ENCODE measurements around the gene EVA1C. TPM values are rescaled to one million over a fixed set of nuclear protein-coding genes. Genes with fewer than 3 reads are reported as not detected.

Gene EVA1C
- total RNA-seq, 1 experiment from 2014 or later = 0.98 TPM

- no peak overlapping the region for H3K4ac ChIP-seq (ENCODE audit: low read depth, low read length)
- no peak for TF ChIP-seq CTCF (conservative IDR thresholded peaks at IDR 0.05)
- WGBS (ENCODE audit: extremely low coverage, insufficient read length, low lambda C conversion rate) = no CpG with 5 or more reads among the region's 9 CpGs
Measured at GRCh38 chr21:32393677-32394001, 18.9 kb upstream of the EVA1C start.

More at GRCh38 chr21:32393677-32394001, 18.9 kb upstream of the EVA1C start:
- H4K8ac ChIP-seq (replicated peaks; ENCODE audit: insufficient read length, low read depth, low read length) = no peak overlapping the region
- Mint-ChIP-seq H3K9me3 (peaks cover 24% of the 10 kb centered on the region in 2 experiments), H3K4me1 (peaks cover 17 to 18% of the 10 kb centered on the region in 2 experiments), H3K36me3 (ENCODE audit: insufficient read depth in 1 of 3, low read depth in 3 of 3) (peaks cover 9 to 20% (median 18%) of the 10 kb centered on the region in 3 experiments), H3K4me3 (peak overlapping the region in 1 of 2 experiments; percentile 93; a peak in 1 of 5 replicates), H3K27me3 (ENCODE audit: low read depth) (peaks cover 54% of the 10 kb centered on the region), H3K27ac (no peak overlapping the region)
- no peak overlapping the region for H2BK15ac ChIP-seq (ENCODE audit: low read depth, low read length)
- no peak overlapping the region for H2BK5ac ChIP-seq (ENCODE audit: insufficient read length, low read length)
- no peak overlapping the region for H4K5ac ChIP-seq (ENCODE audit: insufficient read length, low read depth, low read length)
- H4K91ac ChIP-seq (ENCODE audit: insufficient read length, low read depth, low read length) = no peak overlapping the region
- H3K4me2 ChIP-seq (ENCODE audit: insufficient read depth, insufficient read length, low read length) = peak overlapping the region; percentile 99
- H3T11ph ChIP-seq (ENCODE audit: low read length) = no peak overlapping the region
- DNase-seq = no peak
- no peaks in the 10 kb centered on the region for H4K20me1 ChIP-seq (ENCODE audit: control insufficient read depth, insufficient read depth, insufficient read length)
- no peak overlapping the region for H3K23ac ChIP-seq (ENCODE audit: insufficient read length, low read depth, low read length)
- no peak overlapping the region for H3K56ac ChIP-seq (ENCODE audit: insufficient read length, low read depth, low read length)
- no peak overlapping the region for H3K18ac ChIP-seq (ENCODE audit: insufficient read length, low read depth, low read length)
- no peak overlapping the region for H2BK12ac ChIP-seq (ENCODE audit: insufficient read length, low read depth, low read length)
- H2BK20ac ChIP-seq (ENCODE audit: low read depth, low read length, poor library complexity, severe bottlenecking) = no peak overlapping the region
- no peak overlapping the region for H2BK120ac ChIP-seq (ENCODE audit: low read depth, low read length, poor library complexity, severe bottlenecking)
- peaks cover 5% of the 10 kb centered on the region for H3K79me1 ChIP-seq (ENCODE audit: insufficient read depth, low read depth, low read length, poor library complexity, severe bottlenecking)
- no peaks in the 10 kb centered on the region; the same call in 1 of the 2 replicates for H3K4me1 ChIP-seq (ENCODE audit: insufficient read depth, low read length)
- H3K27me3 ChIP-seq (ENCODE audit: insufficient read depth, low read length) = no peaks in the 10 kb centered on the region
- no peak overlapping the region for H3K14ac ChIP-seq (ENCODE audit: insufficient read depth, low read length)
- H2AK5ac ChIP-seq (ENCODE audit: insufficient read length, low read length) = no peak overlapping the region
- no peaks in the 10 kb centered on the region for H3K9me3 ChIP-seq (ENCODE audit: control insufficient read depth, low read depth, low read length)
- peaks cover 26% of the 10 kb centered on the region for H3K79me2 ChIP-seq (ENCODE audit: insufficient read depth, low read length)
- no peak overlapping the region for H2AFZ ChIP-seq (ENCODE audit: low read length)
- H3K27ac ChIP-seq (ENCODE audit: insufficient read length, low read depth, low read length) = no peak overlapping the region
- H3K9ac ChIP-seq (ENCODE audit: extremely low read depth, insufficient read length, low read length) = no peak overlapping the region
- H3K23me2 ChIP-seq (ENCODE audit: insufficient read length, low read depth, low read length, poor library complexity, severe bottlenecking) = peaks cover 9% of the 10 kb centered on the region
